Testis (tissue), 3 donors: ENCODE data around the gene TEX52. TPM values are rescaled to one million over a fixed set of nuclear protein-coding genes. Genes with fewer than 3 reads are reported as not detected.

Experiments
- DNase-seq: peaks from one replicate; pipeline ENCODE4 v3.0.0-alpha.2; 2019
- H3K27ac ChIP-seq, 2 donors: fragments of 200-600 bp; sonication (generic); one replicate each; pipeline ENCODE4 v1.5.1; 2019
- H3K27me3 ChIP-seq: fragments of 200-600 bp; sonication (generic); one replicate; pipeline ENCODE4 v1.5.1; 2019
- H3K36me3 ChIP-seq: fragments of 200-600 bp; sonication (generic); one replicate; pipeline ENCODE4 v1.5.1; 2017; ENCODE audit warnings: low read depth; ENCODE audit errors: missing control alignments
- H3K4me1 ChIP-seq: fragments of 200-600 bp; sonication (generic); one replicate; pipeline ENCODE4 v1.5.1; 2019
- H3K4me3 ChIP-seq, 2 donors: fragments of 200-600 bp; sonication (generic); one replicate each; pipeline ENCODE4 v1.5.1; 2017 to 2019
- H3K9me3 ChIP-seq: fragments of 200-600 bp; sonication (generic); one replicate; pipeline ENCODE4 v1.5.1; 2017
- POLR2A ChIP-seq: fragments of 450-650 bp; IDR thresholded peaks from one replicate; pipeline ENCODE4 v1.6.1; 2017; ENCODE audit warnings: antibody characterized with exemption, mild to moderate bottlenecking, moderate library complexity
- WGBS, 2 donors: methylation state at CpG; one replicate each; pipeline ENCODE4 v1.1.5; 2018; 5-methylcytosine and 5-hydroxymethylcytosine counted together
- intact Hi-C: fragments of 100-400 bp; cut with DNase I; formaldehyde crosslinking; loops from one replicate; pipeline ENCODE4 v1.15.1; 2023; ENCODE audit warnings: low total_unique reads
- polyA plus RNA-seq: library from polyadenylated mRNA; stranded (reverse); fragments of 350-450 nt; fragmentation: Illumina TruSeq; extraction: RNeasy Lipid Tissue Mini Kit (QIAGEN cat#74804); gene quantifications from one replicate; pipeline ENCODE4 v1.2.3, GENCODE V29; 2014; ENCODE audit warnings: low read depth, low replicate concordance; ENCODE audit not compliant: insufficient read depth
- total RNA-seq, 2 donors: library from RNA; depleted of rRNA; stranded (reverse); fragments of >200 nt; gene quantifications; one replicate each; pipeline ENCODE4 v1.2.3, GENCODE V29; 2016
- TF ChIP-seq, protein P1 (sequence below), 3 experiments: fragments of 450-650 bp in 2 of 3; fragments of 200-600 bp in 1 of 3; sonication (generic) in 1 of 3; IDR thresholded peaks; one replicate each; pipeline ENCODE4 v1.5.1; 2016 to 2019; ENCODE audit warnings: antibody characterized with exemption in 3 of 3, mild to moderate bottlenecking in 2 of 3, moderate library complexity in 1 of 3

TEX52 gene
- total and polyA plus RNA-seq, 3 donors from 2014 or later = 0.81 to 11.4 (median 4.7) TPM

DNA sequence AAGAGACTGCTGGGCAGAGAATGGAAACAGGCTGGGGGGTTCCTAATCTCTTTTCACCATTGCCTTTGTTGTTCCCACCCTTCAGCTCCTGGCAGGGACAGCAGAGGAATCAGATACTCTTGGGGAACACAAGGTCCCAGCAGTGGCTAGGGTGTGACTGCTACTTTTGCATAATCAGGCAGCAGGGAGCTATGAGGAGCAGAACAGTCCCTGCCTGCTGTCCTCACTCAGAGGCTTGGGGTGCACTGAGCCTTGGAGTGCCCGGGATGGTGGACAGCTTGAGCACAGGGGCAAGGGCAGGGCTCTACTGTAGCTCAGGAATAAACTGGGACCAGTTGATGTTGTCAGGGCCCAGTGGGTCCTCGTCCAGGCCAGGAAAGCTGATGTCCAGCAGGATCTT lies 1.5 kb upstream of the TEX52 start:
- no peaks in the 10 kb centered on the region for H3K9me3 ChIP-seq
- 36 to 100% methylated on average over 1 to 2 of the region's 2 CpGs for WGBS, 2 donors
- peak overlapping the region in 1 of 2 donors; percentile 68 for H3K27ac ChIP-seq
- H3K36me3 ChIP-seq = no peaks in the 10 kb centered on the region
- no peak for DNase-seq
- H3K27me3 ChIP-seq = no peaks in the 10 kb centered on the region
- TF ChIP-seq, protein P1, sequence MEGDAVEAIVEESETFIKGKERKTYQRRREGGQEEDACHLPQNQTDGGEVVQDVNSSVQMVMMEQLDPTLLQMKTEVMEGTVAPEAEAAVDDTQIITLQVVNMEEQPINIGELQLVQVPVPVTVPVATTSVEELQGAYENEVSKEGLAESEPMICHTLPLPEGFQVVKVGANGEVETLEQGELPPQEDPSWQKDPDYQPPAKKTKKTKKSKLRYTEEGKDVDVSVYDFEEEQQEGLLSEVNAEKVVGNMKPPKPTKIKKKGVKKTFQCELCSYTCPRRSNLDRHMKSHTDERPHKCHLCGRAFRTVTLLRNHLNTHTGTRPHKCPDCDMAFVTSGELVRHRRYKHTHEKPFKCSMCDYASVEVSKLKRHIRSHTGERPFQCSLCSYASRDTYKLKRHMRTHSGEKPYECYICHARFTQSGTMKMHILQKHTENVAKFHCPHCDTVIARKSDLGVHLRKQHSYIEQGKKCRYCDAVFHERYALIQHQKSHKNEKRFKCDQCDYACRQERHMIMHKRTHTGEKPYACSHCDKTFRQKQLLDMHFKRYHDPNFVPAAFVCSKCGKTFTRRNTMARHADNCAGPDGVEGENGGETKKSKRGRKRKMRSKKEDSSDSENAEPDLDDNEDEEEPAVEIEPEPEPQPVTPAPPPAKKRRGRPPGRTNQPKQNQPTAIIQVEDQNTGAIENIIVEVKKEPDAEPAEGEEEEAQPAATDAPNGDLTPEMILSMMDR (IDR thresholded peaks at IDR 0.05) = no peak
- no peak for TF ChIP-seq POLR2A
- no peak overlapping the region for H3K4me3 ChIP-seq
- H3K4me1 ChIP-seq = peaks cover 10% of the 10 kb centered on the region
- intact Hi-C loops = no loop called here

- Histone ChIP-seq H3K27ac (no peak overlapping the region), H3K4me1 (peaks cover 10% of the 10 kb centered on the region), H3K27me3 (no peaks in the 10 kb centered on the region), H3K36me3 (no peaks in the 10 kb centered on the region), H3K9me3 (no peaks in the 10 kb centered on the region), H3K4me3 (no peak overlapping the region)
- intact Hi-C loops = no loop called here
- 94 to 96% methylated on average over 7 of the region's 7 CpGs for WGBS, 2 donors
- no peak for DNase-seq
- TF ChIP-seq, protein P1 (IDR thresholded peaks at IDR 0.05) = no peak
- TF ChIP-seq POLR2A = no peak
Observed at GRCh38 chr12:2857576-2857975, 737 bp upstream of the TEX52 start.

GRCh38 chr12:2856051-2856450 lies 788 bp downstream of the TEX52 start:
- intact Hi-C loops = no loop called here
- H3K4me1 ChIP-seq = peaks cover 10% of the 10 kb centered on the region
- no peaks in the 10 kb centered on the region for H3K36me3 ChIP-seq
- 88 to 96% methylated on average over 3 of the region's 3 CpGs for WGBS, 2 donors
- H3K9me3 ChIP-seq = no peaks in the 10 kb centered on the region
- no peak for TF ChIP-seq POLR2A
- TF ChIP-seq, protein P1 (IDR thresholded peaks at IDR 0.05) = no peak
- H3K27me3 ChIP-seq = no peaks in the 10 kb centered on the region
- no peak overlapping the region for H3K27ac ChIP-seq
- no peak overlapping the region for H3K4me3 ChIP-seq
- DNase-seq = no peak

DNA sequence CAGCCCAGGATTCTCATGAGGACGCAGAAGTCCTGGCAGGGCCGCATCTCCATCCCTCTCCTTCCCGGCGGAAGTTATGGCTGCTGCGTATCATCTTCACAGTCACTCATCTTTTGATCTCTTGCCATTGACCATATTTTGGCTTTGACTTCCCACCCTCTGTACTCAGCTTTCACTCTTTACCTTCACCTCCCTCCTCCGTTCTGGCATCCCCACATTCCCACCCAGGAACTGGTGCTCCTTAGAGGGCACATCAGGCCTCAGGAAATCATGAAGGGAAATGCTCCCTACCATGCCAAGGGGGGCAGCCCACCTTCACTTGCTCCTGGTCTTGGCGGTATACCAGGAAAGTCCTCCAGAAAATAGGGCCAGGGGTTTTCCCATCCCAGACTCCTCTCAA lies 1.3 kb downstream of the TEX52 start:
- Histone ChIP-seq H3K4me3 (no peak overlapping the region), H3K9me3 (no peaks in the 10 kb centered on the region), H3K4me1 (peaks cover 10% of the 10 kb centered on the region), H3K36me3 (no peaks in the 10 kb centered on the region), H3K27me3 (no peaks in the 10 kb centered on the region), H3K27ac (no peak overlapping the region)
- TF ChIP-seq, protein P1 (IDR thresholded peaks at IDR 0.05) = no peak
- TF ChIP-seq POLR2A = no peak
- intact Hi-C loops = no loop called here
- no peak for DNase-seq
- WGBS, 2 donors = 88 to 93% methylated on average over 7 of the region's 7 CpGs

- no peak overlapping the region for H3K27ac ChIP-seq
- 89 to 92% methylated on average over 23 to 25 of the region's 25 CpGs for WGBS, 2 donors
- no peaks in the 10 kb centered on the region for H3K36me3 ChIP-seq
- peaks cover 10% of the 10 kb centered on the region for H3K4me1 ChIP-seq
- H3K27me3 ChIP-seq = no peaks in the 10 kb centered on the region
- no peaks in the 10 kb centered on the region for H3K9me3 ChIP-seq
- DNase-seq = no peak
- TF ChIP-seq, protein P1 (IDR thresholded peaks at IDR 0.05) = no peak
- TF ChIP-seq POLR2A = no peak
- H3K4me3 ChIP-seq = no peak overlapping the region
- intact Hi-C loops = no loop called here
Observed at GRCh38 chr12:2854669-2855453, 2.0 kb downstream of the TEX52 start.
